COLO668 (cell line): Measurements from ENCODE around the gene TREML2.

Source experiments
- DNase-seq: peaks from one replicate; lab custom pipeline; 2025; ENCODE audit not compliant: unreplicated experiment; lab: John Stamatoyannopoulos, UW

The TREML2 gene

GRCh38 chr6:41179163-41179562 lies 21.8 kb downstream of the TREML2 start:
- DNase-seq, result no peak

GRCh38 chr6:41177695-41178094 lies 23.3 kb downstream of the TREML2 start:
- no peak for DNase-seq

GRCh38 chr6:41177287-41177686 lies 23.7 kb downstream of the TREML2 start:
- DNase-seq, result no peak

DNA sequence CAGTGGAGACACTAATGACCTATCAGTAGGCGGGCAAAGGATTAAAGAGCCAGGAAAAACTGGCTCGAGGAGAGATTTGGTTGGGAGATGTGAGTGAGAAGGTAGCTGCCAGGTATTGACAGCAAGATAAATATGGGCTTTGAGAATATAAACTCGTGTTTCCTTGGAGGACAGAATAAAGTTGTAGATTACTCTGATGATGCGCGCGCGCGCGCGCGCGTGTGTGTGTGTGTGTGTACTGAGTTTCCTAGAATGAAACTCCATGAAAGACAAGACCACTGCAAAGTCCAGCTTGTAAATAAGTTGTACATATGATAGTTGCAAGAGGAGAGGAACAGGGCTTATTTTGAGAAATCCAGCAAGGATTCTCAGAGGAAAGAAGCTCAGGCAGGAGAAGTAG lies 24.8 kb downstream of the TREML2 start:
- no peak for DNase-seq

DNA sequence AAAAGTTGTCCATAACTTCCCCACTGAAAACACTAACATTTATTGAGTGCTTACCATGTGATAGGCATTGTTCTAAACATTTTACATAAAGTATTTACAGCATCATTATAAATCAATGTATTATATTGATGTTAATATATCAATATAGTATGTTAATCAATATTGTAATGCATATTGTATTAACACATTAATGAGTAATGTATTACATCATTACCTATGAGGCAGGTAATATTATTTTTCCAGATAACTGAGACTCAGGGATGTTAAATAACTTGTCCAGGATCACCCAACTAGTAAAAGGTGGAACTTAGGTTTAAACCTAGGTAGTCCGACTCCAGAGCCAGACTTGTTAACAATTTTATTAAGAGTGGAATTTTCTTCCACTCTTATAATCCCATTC lies 25.9 kb downstream of the TREML2 start:
- no peak for DNase-seq

- DNase-seq, result no peak
These were observed 26.3 kb downstream of the TREML2 start for GRCh38 chr6:41174610-41175009.

GRCh38 chr6:41171908-41172307 lies 29.0 kb downstream of the TREML2 start:
- no peak for DNase-seq

DNA sequence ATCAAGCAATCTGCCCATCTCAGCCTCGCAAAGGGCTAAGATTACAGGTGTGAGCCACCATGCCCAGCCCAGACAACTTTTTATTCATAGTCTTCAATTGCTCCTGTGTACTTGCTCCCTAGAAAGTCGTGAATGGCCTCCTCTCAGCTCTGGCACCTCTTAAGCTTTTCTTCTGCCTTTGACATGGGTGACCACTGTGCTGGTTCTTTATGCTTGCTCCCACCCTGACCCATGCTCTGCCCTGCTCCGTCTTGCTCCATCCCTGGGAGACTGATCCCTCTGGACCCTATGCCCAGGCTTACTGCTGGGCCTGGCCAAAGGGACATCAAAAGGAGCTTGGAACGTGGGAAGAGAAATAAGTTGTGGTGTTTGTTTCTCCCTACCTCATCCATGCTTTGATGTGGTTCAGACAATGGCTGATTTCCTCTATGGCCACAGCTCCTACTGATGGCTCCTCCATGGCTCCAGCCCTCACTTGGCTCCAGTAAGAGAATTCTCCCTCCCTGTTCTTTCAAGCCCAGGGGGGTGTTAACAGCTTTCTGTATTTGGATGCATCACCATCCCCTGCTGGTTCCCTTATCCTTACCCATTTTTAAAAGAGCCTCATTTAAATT lies 30.3 kb downstream of the TREML2 start:
- no peak for DNase-seq

GRCh38 chr6:41167173-41167963 lies 33.6 kb downstream of the TREML2 start:
- DNase-seq, result no peak

DNA sequence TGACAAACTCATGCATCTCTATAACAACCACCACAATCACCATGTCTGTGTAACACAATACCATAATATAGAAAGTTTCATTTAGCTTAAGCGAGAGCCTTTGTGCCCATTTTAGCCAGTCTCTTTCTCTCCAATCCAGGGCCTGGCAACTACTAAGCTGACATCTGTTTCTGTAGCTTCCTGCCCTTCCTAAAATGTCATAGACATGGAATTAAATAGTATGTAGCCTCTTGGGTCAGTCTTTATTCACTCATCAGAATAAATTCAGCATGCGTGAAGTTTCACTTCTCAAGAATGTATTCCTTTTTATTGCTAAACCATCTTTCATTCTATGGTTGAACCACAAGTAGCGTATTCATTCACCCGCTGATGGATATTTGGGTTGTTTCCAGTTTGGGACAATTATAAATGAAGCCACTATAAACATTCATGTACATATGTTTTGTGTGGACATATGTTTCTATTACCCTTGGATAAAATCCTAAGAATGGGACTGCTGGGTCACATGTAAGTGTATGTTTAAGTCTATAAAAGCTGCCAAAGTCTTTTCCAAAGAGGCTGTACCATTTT lies 36.3 kb downstream of the TREML2 start:
- DNase-seq, result no peak

DNA sequence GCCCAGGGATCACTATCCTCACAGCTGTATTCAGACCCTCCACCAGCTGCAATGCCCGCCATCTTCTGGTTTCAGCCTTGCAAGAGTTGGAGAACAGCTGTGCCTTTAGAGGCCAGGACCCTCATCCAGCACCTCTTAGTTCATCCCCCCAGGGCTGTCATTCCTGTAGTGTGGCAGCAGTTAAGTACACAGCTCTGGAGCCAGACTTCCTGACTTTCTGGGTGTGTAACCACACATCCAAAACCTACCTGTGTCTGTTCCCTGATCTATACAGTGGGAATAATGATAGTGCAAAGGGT lies 37.6 kb downstream of the TREML2 start:
- no peak for DNase-seq

- no peak for DNase-seq
These were observed 38.1 kb downstream of the TREML2 start, which contains the start of gene TREM2 for GRCh38 chr6:41162687-41163418. TSS of gene TREM2 (minus strand) at chr6:41163116. CDS start at chr6:41163082, 34 bp downstream.

DNA sequence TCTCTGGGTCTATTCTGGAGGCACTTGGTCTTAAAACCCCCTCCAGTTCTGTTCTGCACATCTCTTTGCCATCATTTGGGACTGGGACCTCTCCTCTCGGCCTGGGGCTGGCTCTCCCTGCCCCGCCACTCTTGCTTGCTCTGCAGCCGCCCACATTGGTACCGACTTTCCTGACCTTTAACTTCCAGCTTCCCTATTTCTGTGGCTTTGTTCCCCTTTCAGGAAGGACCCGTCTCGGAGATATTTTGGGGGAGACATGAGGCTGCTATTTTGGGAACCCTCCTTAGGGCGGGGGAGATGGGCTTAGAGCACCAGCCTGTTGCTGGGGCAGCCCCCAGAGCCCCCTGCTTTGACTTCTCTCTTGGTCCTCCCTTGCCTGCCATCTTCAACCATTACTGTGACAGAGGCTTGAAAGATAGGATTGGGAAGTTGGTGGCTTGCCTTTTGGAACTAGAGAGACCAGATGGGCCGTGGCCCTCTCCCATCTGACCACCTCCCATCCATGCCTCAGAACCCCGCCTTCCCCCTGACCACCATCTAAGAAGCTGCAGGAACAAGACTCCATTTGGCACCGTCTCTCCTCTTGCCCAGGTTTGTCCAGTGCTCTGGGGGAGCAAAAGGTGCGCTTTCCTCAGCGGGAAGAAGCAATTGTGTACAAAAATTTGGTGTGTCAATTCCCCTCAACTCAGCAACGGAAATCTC lies 38.9 kb downstream of the TREML2 start:
- DNase-seq, result no peak

DNA sequence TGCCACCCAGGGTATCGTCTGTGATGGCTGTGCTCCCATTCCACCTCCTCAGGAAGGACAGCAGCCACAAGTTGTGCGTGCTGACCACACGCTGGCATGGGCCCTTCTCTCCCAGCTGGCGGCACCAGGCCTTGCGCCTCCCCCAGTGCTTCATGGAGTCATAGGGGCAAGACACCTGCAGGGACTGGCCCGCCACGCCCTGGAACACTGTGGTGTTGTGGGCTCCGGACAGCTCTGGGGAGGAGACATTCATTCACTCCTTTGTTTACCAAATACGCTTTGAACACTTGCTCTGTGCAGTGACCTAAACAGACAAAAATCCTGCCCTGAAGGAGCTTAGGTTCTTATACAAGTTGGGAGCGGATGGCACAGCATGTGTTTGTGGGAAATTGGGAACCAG lies 39.6 kb downstream of the TREML2 start:
- DNase-seq, result no peak

- DNase-seq, result no peak
These were observed 40.0 kb downstream of the TREML2 start for GRCh38 chr6:41160933-41161332.

- DNase-seq, result peak; percentile 46
These were observed 41.4 kb downstream of the TREML2 start for GRCh38 chr6:41159415-41160082.

DNA sequence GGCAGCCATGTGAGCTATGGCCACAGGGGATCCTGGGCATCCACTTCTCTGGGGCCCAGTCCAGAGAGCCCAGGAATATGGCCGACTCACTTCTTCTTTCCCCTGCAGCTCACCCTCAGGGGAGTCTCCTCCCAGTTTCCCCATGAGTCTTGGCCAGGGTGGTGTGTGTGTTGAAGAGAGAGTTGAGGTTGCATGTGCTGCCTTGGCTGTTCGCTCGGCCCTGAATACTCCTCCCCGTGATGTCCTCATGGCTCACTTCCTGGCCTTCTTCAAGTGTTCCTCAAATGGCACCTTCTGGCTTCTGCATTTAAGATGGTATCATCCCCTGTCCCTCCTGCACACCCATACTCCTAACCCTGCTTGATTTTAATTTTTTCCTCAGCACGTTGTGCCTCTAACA lies 43.6 kb downstream of the TREML2 start:
- DNase-seq, result no peak

GRCh38 chr6:41156771-41157170 lies 44.2 kb downstream of the TREML2 start:
- DNase-seq, result no peak

DNA sequence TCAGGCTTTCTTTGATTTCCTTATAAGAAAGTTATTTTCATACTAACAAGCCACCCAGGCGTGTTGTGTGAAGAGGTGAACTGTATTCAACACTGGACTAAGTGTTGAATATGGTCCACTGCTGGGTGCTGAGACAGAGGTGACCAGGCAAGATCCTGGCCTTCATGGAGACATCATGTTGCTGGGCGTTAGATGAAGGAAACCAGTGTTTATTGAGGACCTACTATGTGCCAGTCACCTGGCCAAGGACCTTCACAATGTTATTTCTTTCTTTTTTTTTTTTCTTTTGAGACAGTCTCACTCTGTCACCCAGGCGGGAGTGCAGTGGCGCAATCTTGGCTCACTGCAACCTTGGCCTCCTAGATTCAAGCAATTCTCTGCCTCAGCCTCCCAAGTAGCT lies 44.9 kb downstream of the TREML2 start:
- no peak for DNase-seq

DNA sequence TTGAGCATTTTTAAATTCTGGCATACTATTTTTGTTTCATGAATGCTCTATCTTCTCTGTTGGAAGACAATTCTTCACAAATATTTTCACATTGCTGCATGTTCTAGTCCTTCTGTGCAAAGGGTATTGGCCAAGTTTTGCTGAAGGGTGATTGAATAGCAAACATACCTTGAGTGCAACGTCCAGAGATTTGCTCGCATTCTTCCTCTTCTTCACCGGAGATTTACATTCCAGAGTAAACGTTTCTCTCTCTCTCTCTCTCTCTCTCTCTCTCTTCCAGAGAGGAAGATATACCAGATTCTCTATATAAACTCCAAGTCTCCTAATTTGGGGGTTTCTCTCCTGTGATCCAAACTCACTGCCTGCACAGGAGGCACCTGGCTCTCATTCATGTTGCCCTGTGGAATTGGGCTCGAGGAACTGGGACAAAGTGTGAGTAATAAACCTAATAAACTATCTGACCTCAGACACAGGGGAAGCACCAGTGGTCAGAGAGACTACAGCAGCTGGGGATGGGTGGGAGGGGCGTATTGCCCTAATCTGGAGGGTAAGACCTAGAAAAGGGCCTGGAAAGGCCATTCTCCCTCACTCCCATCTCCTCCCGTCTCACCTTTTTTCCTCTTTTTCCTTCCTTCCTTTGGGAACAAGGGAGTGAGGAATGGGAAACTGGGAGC lies 45.7 kb downstream of the TREML2 start:
- DNase-seq, result no peak
